NCI-H1417 treated with DMSO at 0.1 percent for 48 hours (cell line): ENCODE data around the gene PPRC1.
"Not testable (repeated sequence)": the region's sequence is repeated elsewhere in the genome, so short reads cannot be mapped to it uniquely, and the experiment has no call there.

Experiments
- DNase-seq: peaks from one replicate; lab custom pipeline; 2025; lab: John Stamatoyannopoulos, UW

The PPRC1 gene

DNA sequence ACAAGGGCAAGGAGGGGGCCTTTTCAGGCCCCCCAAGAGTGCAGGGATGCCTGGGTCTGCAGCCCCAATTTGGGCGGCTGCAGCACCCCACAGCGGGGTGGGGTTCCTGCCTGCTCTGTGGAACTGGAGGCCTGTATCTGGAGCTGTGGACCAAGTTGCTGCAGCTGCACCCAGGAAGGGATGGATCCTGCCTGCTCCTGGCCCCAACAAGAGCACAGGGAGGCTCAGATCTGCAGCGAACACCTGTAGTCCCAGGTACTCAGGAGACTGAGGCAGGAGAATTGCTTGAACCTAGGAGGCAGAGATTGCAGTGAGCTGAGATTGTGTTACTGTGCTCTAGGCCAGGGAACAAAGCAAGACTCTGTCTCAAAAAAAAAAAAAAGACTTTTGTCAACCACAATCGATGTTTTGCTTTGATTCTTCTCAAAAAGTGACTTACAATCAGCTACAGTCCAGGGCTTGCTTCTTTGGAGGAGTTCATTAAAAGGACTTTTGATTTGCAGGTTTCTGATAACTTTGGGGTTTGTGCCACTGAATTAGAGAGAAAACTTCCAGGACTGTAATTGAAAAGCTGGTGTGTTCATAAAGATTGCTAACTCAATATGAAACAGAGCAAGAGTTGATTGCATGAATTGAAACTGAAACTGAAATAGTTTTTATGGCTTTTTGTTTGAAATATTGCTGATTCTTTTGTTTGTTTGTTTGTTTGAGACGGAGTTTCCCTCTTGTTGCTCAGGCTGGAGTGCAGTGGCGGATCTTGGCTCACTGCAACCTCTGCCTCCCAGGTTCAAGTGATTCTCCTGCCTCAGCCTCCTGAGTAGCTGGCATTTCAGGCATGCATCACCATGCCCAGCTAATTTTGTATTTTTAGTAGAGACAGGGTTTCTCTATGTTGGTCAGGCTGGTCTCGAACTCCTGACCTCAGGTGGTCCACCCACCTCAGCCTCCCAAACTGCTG lies 56.4 kb downstream of the PPRC1 start:
- DNase-seq = not testable (repeated sequence)

DNA sequence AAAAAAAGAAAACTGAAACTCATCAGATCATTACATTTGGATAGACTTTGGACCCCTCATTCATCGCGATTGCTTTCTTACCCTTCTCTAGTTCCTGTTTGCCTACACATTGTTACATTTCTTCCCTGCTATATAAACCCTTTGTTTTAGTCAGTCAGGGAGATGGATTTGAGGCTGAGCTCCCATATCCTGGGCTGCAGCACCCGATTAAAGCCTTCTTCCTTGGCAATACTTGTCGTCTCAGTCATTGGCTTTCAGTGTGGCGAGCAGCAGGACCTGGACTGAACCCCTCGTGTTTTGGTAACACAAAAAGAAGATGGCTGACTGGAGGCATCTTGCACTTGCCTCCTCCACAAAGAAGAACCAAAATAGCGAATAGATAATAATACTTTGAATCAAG lies 59.1 kb downstream of the PPRC1 start:
- DNase-seq = no peak

DNA sequence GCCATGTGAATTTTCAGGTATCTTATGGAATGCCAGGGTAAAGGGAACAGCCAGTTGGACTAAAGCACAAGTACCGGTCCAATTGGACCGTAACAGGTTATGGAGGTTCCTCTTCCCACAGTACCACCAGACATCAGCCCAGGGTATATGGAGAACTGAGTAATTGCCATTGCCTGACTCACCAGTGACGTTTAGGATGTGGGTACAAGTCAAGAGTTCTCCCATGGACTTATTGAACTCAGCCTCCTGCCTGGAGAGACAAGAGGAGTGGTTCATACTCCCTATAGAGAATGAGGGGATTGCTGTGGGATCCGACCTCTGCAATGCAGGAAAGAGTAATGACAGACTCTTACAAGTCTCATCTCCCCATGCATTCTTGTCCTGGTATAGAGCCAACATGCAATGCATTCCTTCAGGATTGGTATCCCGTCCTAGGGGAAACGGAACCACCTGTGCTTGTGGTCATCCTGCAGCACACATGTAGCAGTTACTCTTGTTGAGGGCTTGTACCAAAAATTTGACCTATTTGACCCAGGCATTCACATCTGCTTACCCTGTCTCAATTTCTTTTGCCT lies 62.5 kb downstream of the PPRC1 start:
- no peak for DNase-seq

DNA sequence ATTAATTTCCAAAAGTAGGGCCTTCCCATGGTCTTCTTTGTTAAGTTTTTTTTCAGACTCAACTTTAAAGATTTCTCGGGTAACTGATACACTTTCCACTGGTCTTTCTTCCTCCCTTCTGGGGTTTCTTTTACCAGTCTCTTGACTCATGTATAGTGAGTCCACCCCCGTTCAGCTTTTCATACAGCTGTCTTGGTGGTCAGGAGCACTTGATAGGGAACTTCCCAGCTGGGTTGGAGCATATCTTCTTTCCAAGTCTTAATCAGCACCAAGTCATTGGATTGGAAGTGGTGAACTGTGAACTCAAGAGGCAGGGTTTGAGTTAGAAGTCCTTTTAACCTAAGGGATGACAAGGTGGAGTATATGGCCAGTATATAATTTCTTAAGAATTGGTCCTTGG lies 64.1 kb downstream of the PPRC1 start:
- DNase-seq = no peak

- DNase-seq = no peak
Observed at GRCh38 chr10:102198027-102198426, 65.2 kb downstream of the PPRC1 start.
